ENCODE measurements around the gene NUP43.
A peak's percentile ranks its signal among the peaks of the same experiment; 100 is the strongest.
"Not testable (repeated sequence)": the region's sequence is repeated elsewhere in the genome, so short reads cannot be mapped to it uniquely, and the experiment has no call there.

Gene NUP43

GRCh38 chr6:149746147-149746946, at the start of gene NUP43:
Gene NUP43 (minus strand): TSS chr6:149746529. CDS start chr6:149746495, 34 bp downstream.
- DNase-seq (ENCODE audit: low spot score), result peak; percentile 92

- DNase-seq (ENCODE audit: low spot score), result no peak
Observed at GRCh38 chr6:149783551-149783950, 37.2 kb upstream of the NUP43 start.

- DNase-seq (ENCODE audit: low spot score), result no peak
Observed at GRCh38 chr6:149782337-149782736, 36.0 kb upstream of the NUP43 start.

GRCh38 chr6:149781715-149782114, 35.4 kb upstream of the NUP43 start:
- no peak for DNase-seq (ENCODE audit: low spot score)

- no peak for DNase-seq (ENCODE audit: low spot score)
Observed at GRCh38 chr6:149779644-149779963, 33.3 kb upstream of the NUP43 start.

GRCh38 chr6:149777624-149778023, 31.3 kb upstream of the NUP43 start:
- no peak for DNase-seq (ENCODE audit: low spot score)

GRCh38 chr6:149771925-149772324, 25.6 kb upstream of the NUP43 start:
- no peak for DNase-seq (ENCODE audit: low spot score)

- DNase-seq (ENCODE audit: low spot score), result no peak
Observed at GRCh38 chr6:149771185-149771584, 24.9 kb upstream of the NUP43 start.

GRCh38 chr6:149769676-149770075, 23.3 kb upstream of the NUP43 start:
- no peak for DNase-seq (ENCODE audit: low spot score)

- no peak for DNase-seq (ENCODE audit: low spot score)
Observed at GRCh38 chr6:149766156-149766769, 19.9 kb upstream of the NUP43 start.

- peak; percentile 26 for DNase-seq (ENCODE audit: low spot score)
Observed at GRCh38 chr6:149763866-149764265, 17.5 kb upstream of the NUP43 start.

GRCh38 chr6:149761438-149761837, 15.1 kb upstream of the NUP43 start:
- DNase-seq (ENCODE audit: low spot score), result no peak

- DNase-seq (ENCODE audit: low spot score), result no peak
Observed at GRCh38 chr6:149756261-149756636, 9.9 kb upstream of the NUP43 start.

GRCh38 chr6:149755300-149756260, 9.3 kb upstream of the NUP43 start:
- DNase-seq (ENCODE audit: low spot score), result no peak

GRCh38 chr6:149754548-149754947, 8.2 kb upstream of the NUP43 start:
- DNase-seq (ENCODE audit: low spot score), result no peak

- DNase-seq (ENCODE audit: low spot score), result not testable (repeated sequence)
Observed at GRCh38 chr6:149753374-149753637, 7.0 kb upstream of the NUP43 start.

- no peak for DNase-seq (ENCODE audit: low spot score)
Observed at GRCh38 chr6:149752600-149753373, 6.5 kb upstream of the NUP43 start.

GRCh38 chr6:149751920-149752319, 5.6 kb upstream of the NUP43 start:
- not testable (repeated sequence) for DNase-seq (ENCODE audit: low spot score)

GRCh38 chr6:149751239-149751638, 4.9 kb upstream of the NUP43 start:
- no peak for DNase-seq (ENCODE audit: low spot score)

- peak; percentile 57 for DNase-seq (ENCODE audit: low spot score)
Observed at GRCh38 chr6:149750136-149750609, 3.8 kb upstream of the NUP43 start.

GRCh38 chr6:149749594-149750135, 3.3 kb upstream of the NUP43 start, which contains the start of gene PCMT1:
Gene PCMT1 (plus strand): TSS chr6:149749741. CDS start chr6:149749902, 161 bp downstream.
- peak; percentile 91 for DNase-seq (ENCODE audit: low spot score)
